ENCODE results near the gene MYRFL.
"Not testable (repeated sequence)": the region's sequence is repeated elsewhere in the genome, so short reads cannot be mapped to it uniquely, and the experiment has no call there.

The MYRFL gene

GRCh38 chr12:69824966-69825560, at the start of gene MYRFL:
TSS of gene MYRFL (plus strand) at chr12:69825227. CDS start at chr12:69825518, 291 bp downstream.
- no peak for DNase-seq (ENCODE audit: low spot score)

- peak; percentile 53 for DNase-seq (ENCODE audit: low spot score)
Observed at GRCh38 chr12:69779928-69780327, 45.1 kb upstream of the MYRFL start.

GRCh38 chr12:69783365-69783764, 41.7 kb upstream of the MYRFL start:
- DNase-seq (ENCODE audit: low spot score), result no peak

GRCh38 chr12:69789351-69789750, 35.7 kb upstream of the MYRFL start:
- DNase-seq (ENCODE audit: low spot score), result no peak

GRCh38 chr12:69792533-69792932, 32.5 kb upstream of the MYRFL start:
- no peak for DNase-seq (ENCODE audit: low spot score)

GRCh38 chr12:69807101-69807897, 17.7 kb upstream of the MYRFL start:
- not testable (repeated sequence) for DNase-seq (ENCODE audit: low spot score)

- no peak for DNase-seq (ENCODE audit: low spot score)
Observed at GRCh38 chr12:69810870-69811498, 14.0 kb upstream of the MYRFL start.

GRCh38 chr12:69816082-69816481, 8.9 kb upstream of the MYRFL start:
- DNase-seq (ENCODE audit: low spot score), result no peak

- DNase-seq (ENCODE audit: low spot score), result no peak
Observed at GRCh38 chr12:69821032-69821455, 4.0 kb upstream of the MYRFL start.

GRCh38 chr12:69821456-69822159, 3.4 kb upstream of the MYRFL start:
- DNase-seq (ENCODE audit: low spot score), result peak; percentile 75

GRCh38 chr12:69822201-69822860, 2.7 kb upstream of the MYRFL start:
- DNase-seq (ENCODE audit: low spot score), result no peak

- no peak for DNase-seq (ENCODE audit: low spot score)
Observed at GRCh38 chr12:69824028-69824427, 999 bp upstream of the MYRFL start.

GRCh38 chr12:69828897-69829296, 3.9 kb downstream of the MYRFL start:
- no peak for DNase-seq (ENCODE audit: low spot score)

- no peak for DNase-seq (ENCODE audit: low spot score)
Observed at GRCh38 chr12:69833696-69834095, 8.7 kb downstream of the MYRFL start.

GRCh38 chr12:69834147-69834546, 9.1 kb downstream of the MYRFL start:
- peak; percentile 72 for DNase-seq (ENCODE audit: low spot score)

GRCh38 chr12:69834576-69834975, 9.5 kb downstream of the MYRFL start:
- DNase-seq (ENCODE audit: low spot score), result no peak

- peak; percentile 22 for DNase-seq (ENCODE audit: low spot score)
Observed at GRCh38 chr12:69835081-69835480, 10.1 kb downstream of the MYRFL start.

- no peak for DNase-seq (ENCODE audit: low spot score)
Observed at GRCh38 chr12:69836015-69836414, 11.0 kb downstream of the MYRFL start.

GRCh38 chr12:69837191-69837590, 12.2 kb downstream of the MYRFL start:
- DNase-seq (ENCODE audit: low spot score), result peak; percentile 9

- peak; percentile 74 for DNase-seq (ENCODE audit: low spot score)
Observed at GRCh38 chr12:69837657-69838415, 12.8 kb downstream of the MYRFL start.

- DNase-seq (ENCODE audit: low spot score), result peak; percentile 78
Observed at GRCh38 chr12:69840727-69841126, 15.7 kb downstream of the MYRFL start.
